Prostate gland (tissue), 2 donors: ENCODE data around the gene PRRC2C. TPM values are rescaled to one million over a fixed set of nuclear protein-coding genes. Genes with fewer than 3 reads are reported as not detected.

Experiments
- DNase-seq: peaks from one replicate; pipeline ENCODE4 v3.0.0-alpha.2; 2019; ENCODE audit warnings: low spot score
- H3K27ac ChIP-seq, 2 donors: fragments of 200-600 bp; sonication (generic); 2 replicates each; pipeline ENCODE4 v1.5.1; 2017 to 2019
- H3K27me3 ChIP-seq: fragments of 200-600 bp; sonication (generic); replicated peaks from 2 replicates; pipeline ENCODE4 v1.5.1; 2019; ENCODE audit not compliant: insufficient read depth
- H3K36me3 ChIP-seq, 2 donors: fragments of 200-600 bp; sonication (generic); 1 replicate in 1 of 2; 2 replicates in 1 of 2; pipeline versions ENCODE4 v1.5.1 to v1.8.1; 2017 to 2019
- H3K4me1 ChIP-seq: fragments of 200-600 bp; sonication (generic); replicated peaks from 2 replicates; pipeline ENCODE4 v1.5.1; 2019
- H3K4me3 ChIP-seq, 2 donors: fragments of 200-600 bp; sonication (generic); 2 replicates each; pipeline ENCODE4 v1.5.1; 2017 to 2019
- H3K9me3 ChIP-seq: fragments of 200-600 bp; sonication (generic); 2 replicates; pipeline ENCODE4 v1.5.1; 2017
- CTCF ChIP-seq, 4 experiments: fragments of 200-600 bp in 2 of 4; fragments of 450-650 bp in 2 of 4; sonication (generic) in 2 of 4; IDR thresholded peaks; 1 replicate in 3 of 4; 2 replicates in 1 of 4; pipeline ENCODE4 v1.5.1; 2016 to 2019; ENCODE audit warnings: antibody characterized with exemption in 4 of 4, mild to moderate bottlenecking in 2 of 4, moderate library complexity in 2 of 4
- POLR2A ChIP-seq: fragments of 450-650 bp; IDR thresholded peaks from one replicate; pipeline ENCODE4 v1.6.1; 2016; ENCODE audit warnings: antibody characterized with exemption, mild to moderate bottlenecking
- POLR2AphosphoS5 ChIP-seq: sonication (generic); formaldehyde crosslinking; IDR thresholded peaks from one replicate; pipeline ENCODE4 v1.6.1; 2017; ENCODE audit warnings: antibody characterized with exemption
- WGBS: methylation state at CpG from one replicate; pipeline ENCODE4 v1.1.5; 2018; 5-methylcytosine and 5-hydroxymethylcytosine counted together
- intact Hi-C: fragments of 100-400 bp; cut with DNase I; formaldehyde crosslinking; loops from one replicate; pipeline ENCODE4 v1.14.2; 2022
- total RNA-seq, 2 donors: library from RNA; depleted of rRNA; stranded (reverse); fragments of >200 nt; gene quantifications; one replicate each; pipeline ENCODE4 v1.1.0, GENCODE V29; 2016

The PRRC2C gene
- total RNA-seq, 2 donors from 2014 or later: 70.1 to 115 TPM

- H3K4me1 ChIP-seq: no peaks in the 10 kb centered on the region
- no peak for DNase-seq
- no peaks in the 10 kb centered on the region for H3K9me3 ChIP-seq
- no peaks in the 10 kb centered on the region for H3K36me3 ChIP-seq
- H3K4me3 ChIP-seq: no peak overlapping the region
- H3K27ac ChIP-seq: no peak overlapping the region
- no peak for TF ChIP-seq POLR2A
- TF ChIP-seq POLR2AphosphoS5: no peak
- TF ChIP-seq CTCF (IDR thresholded peaks at IDR 0.05): no peak
- intact Hi-C loops: no loop called here
- 96% methylated on average over 4 of the region's 4 CpGs for WGBS
- no peaks in the 10 kb centered on the region for H3K27me3 ChIP-seq
Measured at GRCh38 chr1:171507435-171507834, 22.1 kb downstream of the PRRC2C start.

- no peaks in the 10 kb centered on the region for H3K4me1 ChIP-seq
- no peaks in the 10 kb centered on the region for H3K27me3 ChIP-seq
- no peaks in the 10 kb centered on the region for H3K9me3 ChIP-seq
- TF ChIP-seq CTCF (IDR thresholded peaks at IDR 0.05) (no peak), POLR2AphosphoS5 (no peak), POLR2A (no peak)
- no peak overlapping the region for H3K4me3 ChIP-seq
- no peak for DNase-seq
- intact Hi-C loops: no loop called here
- H3K27ac ChIP-seq: no peak overlapping the region
- H3K36me3 ChIP-seq: no peaks in the 10 kb centered on the region
Measured at GRCh38 chr1:171509191-171509590, 23.9 kb downstream of the PRRC2C start.

DNA sequence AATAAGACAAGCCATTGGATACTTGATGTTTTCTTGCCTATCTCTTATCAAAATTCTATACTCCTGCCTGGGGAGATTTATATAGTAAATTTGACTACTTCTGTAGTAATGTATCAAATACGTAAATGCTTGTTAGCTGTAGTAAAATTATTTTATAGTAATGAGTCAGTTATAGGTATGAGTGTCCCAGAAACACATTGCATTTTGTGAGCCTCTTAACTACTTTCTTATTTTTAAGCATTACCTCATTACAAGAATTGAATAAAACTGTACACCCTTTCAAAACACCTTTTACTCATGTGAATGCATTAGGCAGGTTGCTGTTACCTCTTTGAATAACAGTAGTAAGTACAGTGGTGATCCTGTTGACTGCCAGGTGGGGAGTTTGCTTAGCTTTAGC is 28.4 kb downstream of the PRRC2C start:
- Histone ChIP-seq H3K36me3 (no peaks in the 10 kb centered on the region), H3K27me3 (no peaks in the 10 kb centered on the region), H3K9me3 (no peaks in the 10 kb centered on the region), H3K4me3 (no peak overlapping the region), H3K27ac (no peak overlapping the region), H3K4me1 (no peaks in the 10 kb centered on the region)
- no peak for TF ChIP-seq POLR2AphosphoS5
- TF ChIP-seq POLR2A: no peak
- TF ChIP-seq CTCF (IDR thresholded peaks at IDR 0.05): no peak
- WGBS: 91% methylated on average over 1 of the region's 1 CpG
- DNase-seq: no peak
- intact Hi-C loops: no loop called here

- WGBS: 95% methylated on average over 1 of the region's 1 CpG
- Histone ChIP-seq H3K36me3 (no peaks in the 10 kb centered on the region), H3K4me3 (no peak overlapping the region), H3K4me1 (no peaks in the 10 kb centered on the region), H3K27ac (no peak overlapping the region), H3K9me3 (no peaks in the 10 kb centered on the region), H3K27me3 (no peaks in the 10 kb centered on the region)
- intact Hi-C loops: no loop called here
- no peak for TF ChIP-seq CTCF (IDR thresholded peaks at IDR 0.05)
- TF ChIP-seq POLR2A: no peak
- no peak for TF ChIP-seq POLR2AphosphoS5
- DNase-seq: no peak
Measured at GRCh38 chr1:171515299-171515698, 30.0 kb downstream of the PRRC2C start.

DNA sequence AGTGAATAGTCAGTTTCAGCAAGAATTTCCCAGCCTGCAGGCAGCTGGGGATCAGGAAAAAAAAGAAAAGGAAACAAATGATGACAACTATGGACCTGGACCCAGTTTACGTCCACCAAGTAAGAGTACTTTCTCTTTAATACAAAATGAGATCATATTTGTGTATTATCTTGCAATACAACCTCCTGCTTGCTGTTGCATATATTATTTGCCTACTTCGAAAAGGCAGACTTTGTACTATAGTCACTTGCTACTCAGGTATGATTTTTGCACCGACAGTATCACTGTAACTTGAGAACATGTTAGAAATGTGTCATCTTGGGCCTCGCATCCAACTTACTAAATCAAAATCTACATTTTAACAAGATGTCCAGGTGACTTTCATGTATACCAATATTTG is 30.4 kb downstream of the PRRC2C start:
- intact Hi-C loops: no loop called here
- Histone ChIP-seq H3K9me3 (no peaks in the 10 kb centered on the region), H3K27me3 (no peaks in the 10 kb centered on the region), H3K4me3 (no peak overlapping the region), H3K27ac (no peak overlapping the region), H3K36me3 (no peaks in the 10 kb centered on the region), H3K4me1 (no peaks in the 10 kb centered on the region)
- WGBS: 92% methylated on average over 4 of the region's 4 CpGs
- DNase-seq: no peak
- TF ChIP-seq POLR2AphosphoS5 (no peak), CTCF (IDR thresholded peaks at IDR 0.05) (no peak), POLR2A (no peak)
